HG02623 (cell line): Measurements from ENCODE around the gene ADCY6.

Experiments
- ATAC-seq: cut with Tn5 transposase; IDR thresholded peaks from one replicate; pipeline ENCODE4 v1.9.1; 2021; ENCODE audit warnings: moderate library complexity; ENCODE audit not compliant: unreplicated experiment

The ADCY6 gene

DNA sequence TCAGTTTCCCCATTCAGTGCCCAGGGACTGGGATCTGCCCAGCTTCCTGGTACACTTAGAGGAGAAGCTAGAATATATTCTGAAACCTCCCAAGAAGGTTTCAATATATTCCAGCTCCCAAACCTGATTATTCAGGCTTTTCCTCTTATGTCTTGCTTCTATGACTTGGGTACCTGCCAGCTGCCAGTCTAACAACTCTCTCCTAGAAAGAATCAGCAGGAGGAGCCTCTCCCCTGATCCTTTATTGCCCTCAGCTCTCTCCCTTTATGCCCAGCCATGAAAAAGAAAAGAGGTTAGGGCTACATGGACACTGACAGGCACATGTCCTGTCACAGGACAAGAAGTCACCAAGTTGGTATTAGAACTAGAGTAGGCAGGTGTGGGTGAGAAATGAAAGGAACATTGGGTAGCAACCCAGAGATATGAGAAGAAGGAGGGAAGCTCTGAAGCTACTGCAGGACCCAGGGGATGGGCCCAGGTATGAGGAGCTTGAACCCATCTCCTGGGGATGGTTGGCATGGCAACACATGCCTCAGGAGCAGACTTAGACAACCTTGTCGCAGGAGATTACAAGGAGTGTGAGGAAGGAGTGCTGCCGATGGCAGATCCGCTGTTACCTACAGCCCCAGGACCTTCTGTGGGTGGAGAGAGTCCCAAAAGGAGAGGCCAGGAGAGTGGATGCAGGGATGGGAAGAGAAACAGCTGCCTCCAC is 27.4 kb upstream of the ADCY6 start:
- no peak for ATAC-seq

DNA sequence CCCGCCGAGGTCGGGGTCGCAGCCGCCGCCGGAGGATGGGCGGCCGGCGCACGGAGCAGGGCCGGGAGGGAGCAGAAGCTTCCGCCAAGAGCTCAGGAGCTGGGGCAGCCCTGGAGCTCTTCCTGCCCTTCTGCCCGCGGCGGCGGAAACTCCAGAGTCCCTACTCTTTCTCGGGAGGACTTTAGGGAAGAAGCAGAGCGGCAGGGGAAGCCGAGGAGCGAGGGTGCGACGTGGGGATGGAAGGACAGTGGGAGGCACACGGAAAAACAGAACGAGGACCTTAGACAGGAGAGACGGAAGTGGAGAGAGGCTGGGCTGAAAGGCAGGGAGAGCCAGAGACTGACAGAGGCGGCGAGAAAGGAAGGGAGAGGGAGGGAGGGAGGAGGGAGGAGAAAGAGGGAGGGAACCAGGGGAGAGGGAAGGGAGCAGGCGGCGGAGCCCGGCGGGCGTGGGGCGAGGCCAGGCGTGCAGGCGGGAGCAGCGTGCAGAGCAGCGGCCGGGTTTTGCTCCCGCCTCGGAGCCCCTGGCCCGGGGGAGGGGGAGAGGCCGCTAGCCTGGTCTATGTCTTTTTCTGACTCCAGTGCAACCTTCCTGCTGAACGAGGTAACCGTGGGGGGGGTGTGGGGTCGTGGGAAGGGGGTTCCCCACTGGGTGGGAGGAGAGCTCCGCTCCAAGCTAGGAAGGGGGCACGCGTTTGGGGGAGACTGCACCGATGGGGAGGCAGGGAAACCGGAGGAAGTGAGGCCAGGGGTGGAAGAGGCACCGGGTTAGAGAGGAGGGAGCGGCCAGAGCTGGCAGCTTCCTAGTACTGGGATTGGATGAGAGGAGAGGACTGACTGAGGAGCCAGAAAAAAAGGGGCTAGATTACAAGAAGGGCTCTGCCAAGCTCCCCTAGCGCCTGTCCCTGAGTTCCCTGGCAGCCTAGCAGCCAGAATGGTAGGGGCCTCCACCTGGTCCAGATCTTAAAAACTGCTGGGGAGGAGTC is 26.5 kb upstream of the ADCY6 start:
- peak; percentile 16 for ATAC-seq

GRCh38 chr12:48814262-48815125 is 25.6 kb upstream of the ADCY6 start:
- peak; percentile 60 for ATAC-seq

DNA sequence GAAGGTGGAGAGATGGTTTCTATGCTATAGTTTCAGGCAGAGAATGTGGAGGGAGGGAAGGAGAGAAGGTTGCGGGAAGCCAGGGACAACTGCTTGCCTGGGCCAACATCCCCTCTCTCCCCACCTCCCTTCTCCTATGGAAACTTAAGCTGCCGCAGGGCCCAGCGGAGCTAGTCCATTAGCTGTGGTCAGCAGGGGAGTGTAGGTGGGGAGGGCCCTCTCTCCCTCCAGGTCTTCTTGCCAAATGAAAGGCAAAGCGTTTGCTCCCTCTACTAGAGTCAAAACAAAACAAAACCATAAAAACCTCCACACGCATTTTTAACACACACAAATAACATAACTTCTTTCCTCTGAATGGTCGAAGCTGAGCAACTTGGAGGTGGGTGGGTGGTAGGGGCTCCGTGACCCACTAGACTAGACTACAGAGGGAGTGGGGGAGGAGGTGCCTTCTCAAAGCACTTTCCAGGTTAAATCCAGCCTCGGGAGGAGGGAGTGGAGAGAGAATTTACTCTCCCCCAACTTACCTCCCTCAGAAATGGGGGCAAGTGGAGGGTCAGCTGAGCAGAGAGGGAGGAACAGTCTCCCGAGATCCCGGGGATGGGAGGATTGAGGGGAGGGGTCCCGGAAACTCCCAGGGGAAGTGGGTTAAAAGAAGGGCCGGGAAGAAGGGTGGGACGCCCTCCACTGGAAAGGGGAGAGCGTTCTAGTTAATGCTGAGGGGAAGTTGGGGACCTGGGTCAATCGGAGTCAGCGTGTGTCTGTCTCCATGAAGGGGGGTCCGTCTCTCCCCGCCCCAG is 24.8 kb upstream of the ADCY6 start:
- no peak for ATAC-seq

- no peak for ATAC-seq
These were observed 23.5 kb upstream of the ADCY6 start for GRCh38 chr12:48812389-48812788.

GRCh38 chr12:48811437-48812090 is 22.7 kb upstream of the ADCY6 start:
- no peak for ATAC-seq

- no peak for ATAC-seq
These were observed 22.1 kb upstream of the ADCY6 start for GRCh38 chr12:48810903-48811431.

GRCh38 chr12:48807981-48808380 is 19.1 kb upstream of the ADCY6 start:
- ATAC-seq, result no peak

GRCh38 chr12:48803675-48804074 is 14.8 kb upstream of the ADCY6 start:
- ATAC-seq, result no peak

DNA sequence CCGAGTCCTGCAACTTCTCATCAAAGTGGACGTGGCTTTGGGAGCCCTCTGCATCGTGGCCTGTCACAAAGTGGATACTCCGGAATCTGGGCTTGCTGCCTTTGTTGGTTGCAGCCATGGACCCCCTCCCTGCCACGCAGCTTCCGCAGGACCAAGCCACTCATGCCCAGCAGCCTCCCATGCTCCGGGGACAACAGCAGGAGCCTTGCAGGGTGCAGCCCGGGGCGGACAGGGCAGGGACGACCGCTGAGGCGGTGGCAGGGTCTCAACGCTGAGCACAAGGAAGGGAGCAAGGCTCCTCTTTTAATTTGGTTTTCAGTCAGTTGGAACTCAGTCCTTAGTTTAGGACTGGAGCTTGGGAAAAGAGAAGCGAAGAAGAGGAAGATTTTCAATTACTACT is 12.1 kb upstream of the ADCY6 start:
- ATAC-seq, result no peak

DNA sequence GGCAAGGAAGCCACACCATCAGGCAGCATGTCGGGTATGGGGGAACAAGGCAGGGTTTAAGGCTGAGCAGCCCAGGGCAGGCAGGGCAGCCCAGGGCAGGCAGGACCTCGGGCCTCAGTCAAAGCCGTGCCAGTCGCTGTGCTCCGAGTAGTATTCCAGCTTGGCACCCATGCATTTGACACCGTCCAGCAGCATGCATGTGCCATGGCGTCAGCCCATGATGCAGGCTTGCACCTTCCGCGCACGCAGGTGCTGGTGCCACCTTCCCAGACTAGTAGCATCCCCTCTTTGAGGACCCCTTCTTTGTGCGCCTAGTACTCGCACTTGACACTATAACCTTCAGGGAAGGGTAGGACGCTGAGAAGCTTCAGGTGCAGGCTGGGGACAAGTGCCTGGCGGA is 11.6 kb upstream of the ADCY6 start:
- ATAC-seq, result no peak

GRCh38 chr12:48796976-48797375 is 8.1 kb upstream of the ADCY6 start:
- ATAC-seq, result no peak

DNA sequence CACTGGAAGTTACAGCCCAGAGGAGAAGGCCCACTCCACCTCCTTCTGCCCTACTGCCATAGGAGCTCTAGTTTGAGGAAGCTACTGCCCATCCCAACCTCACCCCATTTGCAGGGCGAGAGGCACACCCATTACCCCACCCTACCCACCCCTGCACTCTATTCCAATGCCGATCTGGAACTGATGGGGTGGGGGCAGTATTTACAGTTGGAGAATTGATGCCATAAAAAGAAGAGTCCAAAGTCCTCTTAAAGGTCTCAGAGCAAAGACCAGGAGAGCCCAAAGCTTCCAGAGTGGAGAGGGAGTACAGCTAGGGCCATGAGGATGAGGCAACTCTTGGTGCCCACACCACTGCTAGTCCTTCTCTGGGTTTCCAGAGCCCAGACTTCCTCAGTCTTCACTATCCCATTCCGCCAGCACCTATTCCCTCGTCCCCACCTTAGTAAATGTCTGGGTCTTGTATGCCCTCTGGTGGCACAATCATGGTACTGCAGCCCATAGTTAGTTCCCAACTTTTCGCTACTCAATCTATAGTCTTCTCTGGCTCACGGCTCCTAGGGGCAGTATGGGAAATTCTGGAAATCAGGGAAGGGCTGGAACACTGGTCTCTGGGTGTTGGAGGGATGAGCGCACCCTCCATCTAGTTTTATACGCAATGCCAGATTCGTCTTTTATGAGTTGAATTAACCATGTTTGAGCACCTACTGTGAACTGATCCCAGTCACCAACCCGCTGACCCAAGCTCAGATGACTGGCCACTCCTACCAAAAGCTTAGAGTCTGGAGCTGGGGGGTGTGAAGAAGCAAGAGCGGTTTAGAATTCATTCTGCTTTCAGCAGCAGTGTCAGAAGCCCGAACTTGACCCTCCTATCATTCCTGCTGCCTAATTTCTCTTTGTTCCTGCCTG is 6.9 kb upstream of the ADCY6 start:
- ATAC-seq, result no peak

GRCh38 chr12:48794870-48795269 is 6.0 kb upstream of the ADCY6 start:
- ATAC-seq, result no peak

- ATAC-seq, result no peak
These were observed 4.8 kb upstream of the ADCY6 start for GRCh38 chr12:48793696-48794095.

DNA sequence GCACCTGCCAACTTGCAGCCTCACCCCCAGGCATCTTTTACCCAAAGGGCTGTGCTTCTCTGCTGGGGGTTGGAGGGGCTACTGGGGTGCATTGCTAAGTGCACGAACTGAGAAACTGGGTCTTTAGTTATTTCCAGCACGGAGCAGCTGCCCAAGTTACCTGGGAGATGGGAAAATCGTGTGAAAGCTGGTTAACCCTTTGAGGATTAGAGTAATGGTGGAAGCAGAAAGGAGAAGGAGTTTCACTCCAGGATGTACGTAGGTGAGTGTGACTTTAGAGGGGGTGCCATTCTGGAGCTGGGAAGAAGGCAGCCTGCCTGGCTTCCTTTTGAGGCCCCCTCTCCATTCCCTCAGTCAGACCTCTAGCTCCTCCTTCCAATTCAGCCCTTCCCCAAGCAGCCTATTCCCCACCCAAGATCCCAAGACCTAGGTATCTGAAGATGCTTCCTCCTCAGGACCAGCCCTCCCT is 1.0 kb upstream of the ADCY6 start:
- no peak for ATAC-seq

- no peak for ATAC-seq
These were observed 400 bp downstream of the ADCY6 start for GRCh38 chr12:48788524-48788853.

DNA sequence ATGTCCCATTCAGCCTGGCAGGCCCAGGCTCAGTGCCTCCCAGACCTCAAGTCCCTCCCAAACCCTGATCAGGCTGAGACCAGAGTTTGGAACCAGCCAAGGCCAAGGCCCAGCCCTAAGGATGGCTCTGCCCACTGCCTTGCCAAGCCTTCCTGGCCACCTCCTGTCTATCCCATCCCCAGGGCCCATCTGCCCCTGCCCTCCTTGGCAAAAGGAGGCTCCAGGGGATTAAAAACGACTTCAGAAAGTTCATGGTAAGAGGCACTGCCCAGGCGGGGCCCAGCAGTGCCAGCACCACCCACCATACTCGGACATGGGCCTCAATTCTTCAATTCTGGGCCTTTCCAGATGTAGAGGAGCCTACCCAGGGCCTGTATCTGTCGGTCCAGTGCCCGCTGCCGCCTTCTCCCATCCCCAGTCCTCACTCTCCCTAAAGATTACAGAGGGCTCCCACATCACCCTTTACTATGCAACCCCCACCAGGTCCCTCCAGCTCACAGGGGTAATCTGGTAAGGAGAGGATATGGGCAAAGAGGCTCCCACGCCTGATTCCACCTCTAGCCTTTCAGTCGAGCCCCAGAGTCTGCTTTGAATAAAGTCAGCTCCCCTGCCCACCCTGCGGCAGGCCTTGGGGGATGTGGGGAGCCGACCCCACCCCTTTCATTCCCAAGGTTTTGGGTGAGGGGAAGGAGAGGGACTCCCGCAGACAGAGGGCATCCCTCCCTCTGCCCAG is 932 bp downstream of the ADCY6 start:
- no peak for ATAC-seq
